RKO (cell line): Measurements from ENCODE around the gene FGF12.

Experiments used
- DNase-seq: peaks from one replicate; pipeline ENCODE4 v3.0.0-alpha.2; 2016; ENCODE audit warnings: low spot score

FGF12 gene

DNA sequence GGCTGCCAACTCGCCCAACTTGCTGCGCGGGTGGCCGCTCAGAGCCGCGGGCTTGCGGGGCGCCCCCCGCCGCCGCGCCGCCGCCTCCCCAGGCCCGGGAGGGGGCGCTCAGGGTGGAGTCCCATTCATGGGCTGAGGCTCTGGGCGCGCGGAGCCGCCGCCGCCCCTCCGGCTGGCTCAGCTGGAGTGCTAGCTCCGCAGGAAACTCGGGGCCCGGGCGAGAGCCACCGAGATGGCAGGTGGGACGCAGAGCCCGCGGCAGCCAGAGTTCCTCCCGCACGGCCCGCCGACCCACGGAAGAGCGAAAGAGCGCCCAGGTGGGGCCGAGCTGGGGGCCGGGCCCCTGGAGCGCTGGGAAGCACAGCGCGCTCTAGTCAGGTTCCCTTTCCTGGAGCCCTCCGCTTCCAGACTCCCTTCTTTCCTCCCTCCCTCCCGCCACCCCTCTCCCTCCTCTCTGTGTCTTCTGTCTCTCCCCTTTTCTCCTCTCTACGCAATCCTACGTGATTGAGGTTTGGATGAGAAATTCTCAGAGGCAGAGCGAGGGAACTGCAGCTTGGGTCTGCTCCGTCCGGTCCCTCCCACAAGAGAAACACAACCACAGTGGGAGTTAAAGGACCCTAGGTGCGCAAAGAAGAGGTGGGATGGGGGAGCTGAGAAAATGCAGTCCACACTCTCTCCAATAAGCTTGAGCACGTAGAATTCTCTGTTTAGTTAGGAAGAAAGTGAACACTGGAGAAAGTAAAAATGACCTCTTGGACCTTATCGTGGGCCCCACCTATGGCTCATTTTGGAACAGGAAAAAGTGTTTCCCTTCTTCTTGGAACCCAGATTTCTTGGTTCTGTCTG lies 317.3 kb downstream of the FGF12 start:
- DNase-seq = no peak

DNA sequence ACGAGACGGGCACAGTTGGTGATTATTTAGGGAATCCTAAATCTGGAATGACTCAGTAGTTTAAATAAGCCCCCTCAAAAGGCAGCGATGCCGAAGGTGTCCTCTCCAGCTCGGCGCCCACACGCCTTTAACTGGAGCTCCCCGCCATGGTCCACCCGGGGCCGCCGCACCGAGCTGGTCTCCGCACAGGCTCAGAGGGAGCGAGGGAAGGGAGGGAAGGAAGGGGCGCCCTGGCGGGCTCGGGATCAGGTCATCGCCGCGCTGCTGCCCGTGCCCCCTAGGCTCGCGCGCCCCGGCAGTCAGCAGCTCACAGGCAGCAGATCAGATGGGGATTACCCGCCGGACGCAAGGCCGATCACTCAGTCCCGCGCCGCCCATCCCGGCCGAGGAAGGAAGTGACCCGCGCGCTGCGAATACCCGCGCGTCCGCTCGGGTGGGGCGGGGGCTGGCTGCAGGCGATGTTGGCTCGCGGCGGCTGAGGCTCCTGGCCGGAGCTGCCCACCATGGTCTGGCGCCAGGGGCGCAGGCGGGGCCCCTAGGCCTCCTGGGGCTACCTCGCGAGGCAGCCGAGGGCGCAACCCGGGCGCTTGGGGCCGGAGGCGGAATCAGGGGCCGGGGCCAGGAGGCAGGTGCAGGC lies 318.0 kb downstream of the FGF12 start:
- DNase-seq = no peak

DNA sequence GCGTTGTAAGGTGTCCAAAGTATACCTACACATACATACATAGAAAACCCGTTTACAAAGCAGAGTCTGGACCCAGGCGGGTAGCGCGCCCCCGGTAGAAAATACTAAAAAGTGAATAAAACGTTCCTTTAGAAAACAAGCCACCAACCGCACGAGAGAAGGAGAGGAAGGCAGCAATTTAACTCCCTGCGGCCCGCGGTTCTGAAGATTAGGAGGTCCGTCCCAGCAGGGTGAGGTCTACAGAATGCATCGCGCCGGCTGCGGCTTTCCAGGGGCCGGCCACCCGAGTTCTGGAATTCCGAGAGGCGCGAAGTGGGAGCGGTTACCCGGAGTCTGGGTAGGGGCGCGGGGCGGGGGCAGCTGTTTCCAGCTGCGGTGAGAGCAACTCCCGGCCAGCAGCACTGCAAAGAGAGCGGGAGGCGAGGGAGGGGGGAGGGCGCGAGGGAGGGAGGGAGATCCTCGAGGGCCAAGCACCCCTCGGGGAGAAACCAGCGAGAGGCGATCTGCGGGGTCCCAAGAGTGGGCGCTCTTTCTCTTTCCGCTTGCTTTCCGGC lies 318.6 kb downstream of the FGF12 start:
- no peak for DNase-seq

DNA sequence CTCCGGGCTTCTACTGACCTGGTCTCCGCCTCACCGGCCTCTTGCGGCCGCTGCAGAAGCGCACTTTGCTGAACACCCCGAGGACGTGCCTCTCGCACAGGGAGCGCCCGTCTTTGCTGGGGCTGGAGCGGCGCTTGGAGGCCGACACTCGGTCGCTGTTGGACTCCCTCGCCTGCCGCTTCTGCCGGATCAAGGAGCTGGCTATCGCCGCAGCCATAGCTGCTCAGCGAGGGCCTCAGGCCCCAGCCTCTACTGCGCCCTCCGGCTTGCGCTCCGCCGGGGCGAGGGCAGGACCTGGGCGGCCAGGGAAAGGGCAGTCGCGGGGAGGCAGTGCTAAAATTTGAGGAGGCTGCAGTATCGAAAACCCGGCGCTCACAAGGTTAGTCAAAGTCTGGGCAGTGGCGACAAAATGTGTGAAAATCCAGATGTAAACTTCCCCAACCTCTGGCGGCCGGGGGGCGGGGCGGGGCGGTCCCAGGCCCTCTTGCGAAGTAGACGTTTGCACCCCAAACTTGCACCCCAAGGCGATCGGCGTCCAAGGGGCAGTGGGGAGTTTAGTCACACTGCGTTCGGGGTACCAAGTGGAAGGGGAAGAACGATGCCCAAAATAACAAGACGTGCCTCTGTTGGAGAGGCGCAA lies 319.2 kb downstream of the FGF12 start:
- no peak for DNase-seq

DNA sequence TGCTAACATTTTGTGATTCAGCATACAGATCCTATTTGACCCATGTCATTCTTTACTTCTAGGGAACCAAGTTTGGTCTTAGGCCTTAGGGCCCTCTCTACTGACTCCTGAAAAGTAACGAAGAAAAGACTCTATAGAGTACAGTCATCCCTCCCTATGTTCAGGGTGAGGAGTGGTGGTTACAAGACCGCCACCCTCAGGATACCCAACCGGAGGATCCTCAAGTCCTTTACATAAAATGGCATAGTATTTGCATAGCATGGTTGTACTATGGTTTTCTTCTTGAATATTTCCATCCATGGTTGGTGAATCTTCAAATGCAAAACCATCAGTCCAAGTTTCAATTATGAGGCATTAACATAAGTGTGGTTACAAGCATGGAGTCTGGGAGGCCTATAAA lies 327.6 kb downstream of the FGF12 start:
- no peak for DNase-seq

DNA sequence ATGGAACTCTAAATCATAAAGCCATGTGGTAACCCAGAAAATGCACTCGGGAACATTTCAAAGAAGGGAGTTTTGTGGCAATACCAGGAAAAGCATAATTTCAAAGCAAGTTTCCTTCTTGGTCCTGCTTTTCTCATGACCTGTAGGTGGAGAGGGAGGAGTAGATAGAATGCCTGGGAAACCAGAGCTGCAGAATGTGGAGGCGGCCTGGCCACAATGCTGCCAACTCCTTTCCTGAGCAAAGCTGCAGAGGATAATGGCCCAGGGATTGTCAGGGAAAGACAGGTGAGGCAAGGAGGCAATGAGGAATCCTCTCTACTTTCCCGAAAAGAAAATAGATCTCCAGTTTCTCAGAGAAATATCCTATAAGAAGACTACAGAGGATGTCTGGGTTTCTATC lies 330.3 kb downstream of the FGF12 start:
- DNase-seq = no peak

DNA sequence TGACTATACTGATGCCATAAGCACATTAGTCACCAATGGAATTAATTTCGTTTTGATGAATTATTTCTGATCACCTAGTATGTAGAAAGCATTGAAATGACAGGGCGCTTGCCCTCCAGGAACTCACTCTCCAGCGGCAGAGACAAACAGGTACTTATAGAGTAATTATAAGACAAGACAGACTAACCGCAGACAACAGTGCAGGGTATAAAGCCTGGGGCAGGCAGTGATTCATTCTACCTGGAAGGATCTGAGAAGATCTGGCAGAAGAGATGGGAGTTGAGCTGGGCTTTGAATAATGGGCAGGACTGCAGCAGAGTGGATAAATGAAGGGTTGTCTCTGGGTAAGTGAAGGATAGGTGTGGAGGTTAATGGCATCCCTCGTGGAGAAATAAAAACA lies 331.8 kb downstream of the FGF12 start:
- DNase-seq = no peak

DNA sequence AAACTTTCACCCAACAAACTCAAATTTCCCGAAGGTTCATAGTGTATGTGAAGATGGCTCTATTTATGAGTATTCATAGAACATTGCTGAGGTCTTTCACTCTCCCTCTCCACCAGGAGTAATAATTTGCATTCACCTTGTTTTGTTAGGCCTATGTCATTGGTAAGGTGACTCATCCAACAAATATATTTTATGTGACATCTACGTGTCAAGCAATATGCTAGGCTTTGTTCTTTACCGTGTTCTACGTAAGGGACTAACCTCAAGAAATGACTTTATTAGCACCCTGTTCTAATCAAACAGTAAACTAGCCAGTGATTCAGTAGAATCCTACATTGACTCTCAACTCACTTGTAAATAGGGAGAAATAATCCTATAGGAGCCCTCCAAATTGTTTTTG lies 334.4 kb downstream of the FGF12 start:
- DNase-seq = no peak

DNA sequence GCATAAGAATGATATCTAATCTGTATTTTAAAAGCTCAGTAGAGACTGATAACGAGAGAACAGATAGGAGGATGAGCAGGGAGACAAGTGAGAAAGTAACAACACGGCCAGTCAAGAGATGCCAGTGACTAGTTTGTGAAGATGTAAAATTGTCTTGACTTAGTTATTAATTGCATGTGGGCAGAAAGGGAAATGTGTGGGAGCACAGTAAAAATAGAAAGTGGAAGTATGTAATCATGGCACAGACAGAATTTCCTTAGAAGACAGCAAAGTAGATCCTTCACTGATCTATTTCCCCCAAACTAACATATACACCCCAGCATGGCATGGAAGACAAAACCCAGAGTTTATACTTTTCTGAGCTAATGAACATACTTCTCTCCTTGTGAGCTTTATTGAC lies 344.5 kb downstream of the FGF12 start:
- no peak for DNase-seq

DNA sequence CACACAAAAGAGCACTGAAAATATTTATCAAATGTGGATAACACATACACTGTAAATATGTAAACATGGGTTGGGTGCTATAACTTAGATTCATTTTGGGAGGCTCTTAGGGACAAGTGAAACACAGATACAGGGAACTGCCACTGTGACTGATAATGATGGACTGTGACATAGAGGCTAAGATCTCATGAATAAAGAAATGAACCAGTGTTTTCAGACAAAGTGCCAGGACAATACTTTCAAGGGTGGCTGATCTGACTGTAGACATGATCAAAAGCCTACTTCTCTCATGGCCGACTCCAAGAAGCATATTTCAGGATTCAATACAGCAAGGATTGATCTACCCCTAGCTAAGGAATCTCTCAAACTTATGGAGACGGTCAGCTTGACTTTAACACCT lies 353.8 kb downstream of the FGF12 start:
- no peak for DNase-seq

DNA sequence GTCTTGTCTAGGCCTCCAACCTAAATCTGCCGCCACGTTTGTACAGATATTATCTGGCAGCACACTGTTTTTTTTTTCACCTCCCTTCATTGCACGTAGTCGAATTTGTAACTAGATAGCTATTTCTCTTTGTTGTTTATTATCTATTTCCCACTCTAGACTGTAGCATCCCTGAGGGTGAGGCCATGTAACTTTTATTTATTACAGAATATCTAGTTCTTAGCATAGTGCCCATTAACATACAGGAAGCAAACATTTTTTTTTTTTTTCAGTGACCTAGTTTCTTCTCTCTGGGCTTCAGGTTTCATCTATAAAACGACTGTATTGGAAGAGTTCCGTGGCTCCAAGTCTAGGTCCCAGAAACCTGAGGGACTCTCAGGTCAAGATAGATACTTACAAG lies 354.3 kb downstream of the FGF12 start:
- DNase-seq = no peak

DNA sequence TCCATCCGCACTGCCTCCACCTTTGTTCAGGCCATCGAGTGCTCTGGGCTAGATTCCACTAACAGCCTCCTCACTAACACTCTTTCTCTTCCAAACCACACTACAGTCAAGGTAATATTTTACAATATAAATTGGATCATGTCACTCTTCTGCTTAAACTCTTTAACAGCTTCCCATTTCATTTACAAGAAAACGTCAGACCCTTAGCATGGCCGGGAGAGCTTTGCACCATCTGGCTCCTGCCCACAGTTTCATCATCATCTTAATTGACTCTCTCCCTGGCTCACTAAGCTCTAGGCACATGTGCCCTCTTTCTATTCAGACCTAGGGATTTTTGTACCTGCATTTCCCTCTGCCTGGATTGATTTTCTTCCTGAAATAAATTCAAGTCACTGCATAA lies 354.7 kb downstream of the FGF12 start:
- no peak for DNase-seq

DNA sequence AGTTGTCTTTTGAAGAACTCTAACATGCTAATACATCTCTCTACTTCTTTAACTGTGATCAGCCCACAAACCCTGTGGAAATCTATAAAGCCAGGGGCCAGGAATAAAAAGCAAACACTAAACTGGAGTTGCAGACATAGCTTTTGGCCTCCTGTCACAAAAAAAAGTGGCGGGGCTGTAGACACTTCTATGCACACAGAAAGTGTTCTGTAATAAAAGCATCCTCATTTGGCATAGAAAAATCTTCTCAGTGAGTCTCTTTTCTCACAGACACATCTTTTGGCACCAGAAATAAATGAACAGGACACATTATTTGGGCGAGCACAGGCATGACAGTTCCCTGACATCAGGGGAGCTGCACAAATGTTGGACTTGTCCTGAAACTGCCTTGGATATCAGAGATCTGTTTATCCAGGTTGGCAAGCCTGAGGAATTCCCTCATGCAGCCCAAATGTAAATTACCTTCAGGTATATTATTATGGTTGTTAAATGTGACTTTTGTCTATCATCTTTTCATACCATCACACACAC lies 355.4 kb downstream of the FGF12 start:
- DNase-seq = no peak

DNA sequence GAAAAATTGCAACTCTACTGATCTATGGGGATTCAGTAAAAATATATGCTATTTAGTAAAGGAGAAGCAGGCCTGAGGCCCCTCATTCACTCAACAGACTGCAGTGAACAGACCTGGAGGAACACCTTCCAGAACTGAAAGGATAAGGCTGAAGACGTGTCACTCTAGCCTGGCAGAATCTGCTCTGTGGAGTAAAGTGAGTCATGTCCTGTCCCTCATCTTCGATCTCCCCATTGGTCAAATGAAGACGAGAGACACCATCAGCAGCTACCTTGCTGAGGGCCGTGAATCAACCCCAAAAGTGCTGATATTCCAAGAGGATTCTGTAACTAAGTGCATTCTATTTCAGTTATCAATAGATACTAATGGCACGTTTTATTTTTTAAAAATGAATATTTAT lies 359.7 kb downstream of the FGF12 start:
- DNase-seq = no peak

DNA sequence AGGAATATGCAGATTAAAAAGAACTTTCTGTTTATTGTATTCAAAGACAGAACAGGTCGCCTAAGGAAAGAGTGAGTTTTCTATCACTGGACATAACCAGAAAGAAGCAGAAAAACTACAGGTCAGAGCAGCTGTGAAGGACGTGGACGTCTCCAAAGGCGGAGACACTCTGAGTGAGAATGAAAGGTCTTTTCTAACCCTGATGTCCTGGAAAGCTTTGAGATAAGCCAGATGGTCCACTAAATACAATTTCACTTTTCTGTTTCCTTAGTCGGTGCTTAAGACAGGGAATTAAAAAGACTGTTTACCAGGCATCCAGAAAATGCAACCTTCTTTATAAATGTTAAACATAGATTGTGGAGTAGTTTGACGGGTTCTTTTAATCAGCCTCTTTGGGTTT lies 360.4 kb downstream of the FGF12 start:
- no peak for DNase-seq

DNA sequence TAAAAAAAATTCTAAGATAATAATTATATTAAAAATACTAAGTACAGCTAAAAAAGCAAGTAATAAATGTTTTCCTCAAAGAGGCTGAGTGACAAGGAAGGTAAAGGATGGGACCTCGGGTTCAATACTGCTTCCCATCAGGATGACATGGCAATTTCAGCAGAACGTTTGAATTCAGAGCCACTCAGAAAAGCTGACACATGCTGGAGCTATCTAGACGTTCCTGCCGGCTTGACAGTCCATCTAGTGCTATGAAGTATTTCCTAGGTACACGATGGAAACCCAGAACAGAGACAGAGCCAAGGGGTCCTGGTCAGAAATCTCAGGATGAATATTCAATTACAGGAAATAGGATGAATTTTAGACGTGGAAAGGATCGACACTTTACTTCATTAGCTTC lies 361.8 kb downstream of the FGF12 start:
- no peak for DNase-seq

DNA sequence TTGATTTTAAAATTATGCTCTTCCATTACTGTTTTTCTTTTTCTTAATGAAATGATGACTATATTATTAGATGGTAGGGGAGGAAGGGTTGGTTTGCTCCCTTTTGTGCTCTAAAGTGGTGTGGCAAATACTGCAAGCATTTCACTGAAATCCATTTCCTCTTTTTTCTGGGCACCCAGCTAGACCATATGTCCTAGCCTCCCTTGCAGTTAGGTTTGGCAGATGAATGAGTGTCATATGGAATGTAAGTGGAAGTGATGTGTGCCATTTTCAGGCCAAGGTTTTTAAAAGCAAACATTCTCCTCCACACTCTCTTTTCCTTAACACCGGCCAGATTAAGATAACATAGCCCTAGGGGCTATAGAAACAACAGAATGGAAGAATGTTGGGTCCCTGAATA lies 363.0 kb downstream of the FGF12 start:
- DNase-seq = no peak

DNA sequence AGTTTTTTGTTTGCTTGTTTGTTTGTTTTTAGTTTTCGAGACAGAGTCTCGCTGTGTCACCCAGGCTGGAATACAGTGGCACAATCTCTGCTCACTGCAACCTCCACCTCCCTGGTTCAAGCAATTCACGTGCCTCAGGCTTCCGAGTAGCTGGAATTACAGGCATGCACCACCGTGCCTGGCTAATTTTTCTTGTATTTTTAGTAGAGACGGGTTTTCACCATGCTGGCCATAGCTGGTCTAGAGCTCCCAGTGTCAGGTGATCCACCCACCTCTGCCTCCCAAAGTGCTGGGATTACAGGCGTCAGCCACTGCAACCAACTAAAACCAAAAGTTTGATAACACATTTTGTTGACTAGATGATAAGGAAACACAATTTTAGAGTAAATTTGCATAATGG lies 372.7 kb downstream of the FGF12 start:
- DNase-seq = no peak

DNA sequence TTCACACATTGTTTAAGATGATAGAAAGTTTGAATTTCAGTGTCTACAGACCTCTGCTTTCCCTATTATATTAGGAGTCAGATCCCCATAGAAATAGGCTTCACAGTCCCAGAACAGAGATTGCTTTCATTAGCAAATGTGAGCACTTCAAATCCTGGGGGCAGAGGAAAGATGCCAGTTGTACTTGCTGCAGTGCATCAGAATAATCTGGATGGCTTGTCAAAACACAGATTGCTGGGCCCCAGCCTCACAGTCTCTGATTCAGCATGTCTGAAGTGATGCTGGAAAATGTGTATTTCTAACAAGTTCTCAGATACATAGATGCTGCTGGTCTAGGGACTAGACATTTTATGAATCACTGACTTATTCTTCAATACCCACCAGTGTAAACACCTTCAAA lies 375.2 kb downstream of the FGF12 start:
- DNase-seq = no peak

DNA sequence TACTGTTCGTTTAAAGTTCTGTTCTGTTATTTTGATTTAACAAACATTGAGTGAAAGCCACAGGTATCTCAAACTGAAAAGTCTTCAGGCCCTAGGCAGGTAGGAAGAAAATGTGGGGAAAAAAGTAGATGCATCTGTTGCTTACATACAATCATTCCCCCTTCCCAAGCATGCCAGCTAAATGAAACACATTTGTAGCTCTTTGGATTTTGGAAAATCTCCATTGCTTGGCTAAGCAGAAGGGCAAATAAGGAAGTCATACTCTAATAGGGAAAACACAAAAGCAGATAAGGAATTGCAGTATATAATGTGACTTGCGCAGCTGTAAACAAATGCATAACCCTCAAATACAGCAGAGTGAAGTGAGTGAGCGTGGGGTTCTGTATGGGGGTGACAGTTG lies 375.9 kb downstream of the FGF12 start:
- no peak for DNase-seq

DNA sequence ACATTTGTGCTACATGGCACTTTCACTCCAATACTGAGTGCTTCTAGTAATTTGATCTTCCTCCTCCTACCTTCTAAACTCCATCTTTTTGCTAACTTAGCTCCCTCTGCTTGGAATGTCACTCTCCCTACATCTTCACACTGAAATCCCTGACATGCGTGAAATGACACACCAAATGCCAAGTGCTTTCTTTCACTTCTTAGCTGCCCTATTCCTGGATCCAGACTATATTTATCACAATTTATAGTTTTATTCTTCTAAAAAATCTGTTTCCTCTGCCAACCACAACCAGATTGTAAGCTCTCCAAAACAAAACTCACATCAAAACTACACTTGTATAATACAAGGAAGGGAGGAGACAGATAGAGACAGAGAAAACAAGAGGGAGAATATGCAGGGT lies 387.3 kb downstream of the FGF12 start:
- DNase-seq = no peak

DNA sequence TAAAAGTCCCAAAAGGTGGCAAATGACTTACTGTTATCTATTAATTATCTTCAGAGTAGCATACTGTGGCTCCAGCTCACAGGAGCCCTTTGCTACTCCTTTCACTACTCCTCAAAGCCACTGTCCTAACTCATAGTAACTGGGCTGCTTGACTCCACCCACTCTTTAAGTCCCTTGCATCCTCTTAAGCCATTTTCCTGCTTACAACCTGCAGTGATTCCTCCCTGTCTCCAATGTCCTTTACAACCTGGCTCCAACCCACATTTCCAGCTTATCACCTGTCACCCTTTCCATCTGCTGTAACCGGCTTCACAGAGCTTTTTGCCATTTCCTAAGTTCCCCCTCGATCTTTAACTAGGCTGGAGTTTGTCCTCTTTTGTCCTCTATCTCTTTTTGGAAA lies 388.1 kb downstream of the FGF12 start:
- no peak for DNase-seq

DNA sequence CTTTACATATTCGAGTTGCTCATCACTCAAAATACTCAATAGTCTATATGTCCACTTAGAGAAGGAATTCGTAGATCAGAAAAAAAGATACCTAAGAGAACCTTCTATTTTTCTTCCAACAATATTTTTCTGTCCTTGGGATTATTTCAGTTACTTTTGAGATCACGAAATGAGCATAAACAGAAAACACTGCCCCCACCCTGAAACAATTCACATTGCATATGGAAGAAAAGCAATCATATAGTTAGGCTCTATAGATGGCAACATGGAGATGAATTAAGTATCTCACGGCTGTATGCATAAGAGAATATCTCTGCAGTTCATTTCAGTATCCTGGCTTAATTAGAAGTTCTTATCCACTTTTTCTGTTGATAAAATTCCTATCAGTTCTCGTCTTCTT lies 391.1 kb downstream of the FGF12 start:
- peak; percentile 21 for DNase-seq
